NCI-H1092 (cell line): ENCODE results near the gene SNRNP35.
"Not testable (repeated sequence)": the region's sequence is repeated elsewhere in the genome, so short reads cannot be mapped to it uniquely, and the experiment has no call there.

Source experiments
- DNase-seq: peaks from one replicate; lab custom pipeline; 2025; lab: John Stamatoyannopoulos, UW

Gene SNRNP35, protein sequence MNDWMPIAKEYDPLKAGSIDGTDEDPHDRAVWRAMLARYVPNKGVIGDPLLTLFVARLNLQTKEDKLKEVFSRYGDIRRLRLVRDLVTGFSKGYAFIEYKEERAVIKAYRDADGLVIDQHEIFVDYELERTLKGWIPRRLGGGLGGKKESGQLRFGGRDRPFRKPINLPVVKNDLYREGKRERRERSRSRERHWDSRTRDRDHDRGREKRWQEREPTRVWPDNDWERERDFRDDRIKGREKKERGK

DNA sequence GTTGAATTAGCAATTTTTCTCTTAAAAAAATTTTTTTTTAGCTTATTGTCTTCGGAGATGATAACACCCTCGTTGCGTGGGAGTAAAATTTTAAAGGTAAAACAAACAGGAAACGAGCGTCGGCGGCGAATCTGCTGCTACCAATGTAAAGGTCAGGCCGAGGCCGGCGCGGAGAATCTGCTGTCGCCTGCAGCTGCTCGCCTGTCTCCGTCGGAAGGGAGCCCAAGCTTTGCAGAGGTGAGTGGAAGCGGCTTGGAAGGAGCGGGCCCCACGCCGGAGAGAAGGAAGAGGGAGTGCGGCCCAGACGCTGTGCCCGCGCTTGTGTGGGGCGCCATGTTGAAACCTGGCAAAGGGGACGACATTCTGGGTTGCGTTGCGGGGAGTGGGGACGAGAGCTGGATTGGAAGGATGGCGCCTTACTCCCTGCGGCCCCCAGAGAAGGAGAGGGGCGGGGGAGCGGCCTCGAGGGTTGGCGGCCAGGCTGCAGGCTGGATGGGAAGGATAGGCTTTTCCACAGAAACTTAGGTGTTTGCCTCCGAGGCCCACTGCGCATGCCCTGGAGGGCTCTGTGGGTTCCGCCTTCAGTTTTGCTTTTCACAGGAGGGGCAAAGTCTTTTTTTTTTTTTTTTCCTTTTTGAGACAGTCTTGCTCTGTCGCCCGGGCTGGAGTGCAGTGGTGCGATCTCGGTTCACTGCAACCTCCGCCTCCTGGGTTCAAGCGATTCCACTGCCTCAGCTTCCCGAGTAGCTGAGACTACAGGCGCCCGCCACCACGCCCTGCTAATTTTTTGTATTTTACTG, at the start of gene SNRNP35:
TSS of gene SNRNP35 (plus strand) at position 160 of the 800 bp plus-strand sequence. CDS start 7,402 bp downstream, outside the sequence.
- peak; percentile 52 for DNase-seq

- DNase-seq: not testable (repeated sequence)
Observed at GRCh38 chr12:123408619-123409018, 49.3 kb upstream of the SNRNP35 start.

DNA sequence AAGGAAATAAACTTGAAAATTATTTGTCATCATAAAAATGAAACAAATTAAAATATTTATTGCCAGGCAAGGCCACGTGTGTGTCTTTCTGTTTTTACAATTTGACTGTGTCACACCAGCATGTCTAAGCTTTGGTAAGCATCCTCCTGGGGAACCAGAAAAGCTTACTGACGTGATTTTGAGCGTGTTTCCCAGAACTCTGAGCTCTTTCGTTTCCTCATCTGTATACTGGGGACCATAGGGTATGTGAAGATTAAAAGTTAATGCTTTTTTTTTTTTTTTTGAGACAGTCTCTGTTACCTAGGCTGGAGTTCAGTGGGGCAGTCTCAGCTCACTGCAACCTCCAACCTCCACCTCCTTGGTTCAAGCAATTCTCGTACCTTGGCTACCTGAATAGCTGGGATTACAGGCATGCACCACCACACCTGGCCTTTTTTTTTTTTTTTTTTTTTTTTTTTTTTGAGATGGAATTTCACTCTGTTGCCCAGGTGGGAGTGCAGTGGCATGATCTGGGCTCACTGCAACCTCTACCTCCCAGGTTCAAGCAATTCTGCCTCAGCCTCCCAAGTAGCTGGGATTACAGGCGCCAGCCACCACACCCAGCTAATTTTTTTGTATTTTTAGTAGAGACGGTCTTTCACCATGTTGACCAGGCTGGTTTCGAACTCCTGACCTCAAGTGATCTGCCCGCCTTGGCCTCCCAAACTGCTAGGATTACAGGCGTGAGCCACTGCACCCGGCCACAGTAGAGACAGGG, 48.5 kb upstream of the SNRNP35 start:
- DNase-seq: not testable (repeated sequence)

- DNase-seq: no peak
Observed at GRCh38 chr12:123410041-123410412, 47.9 kb upstream of the SNRNP35 start.

DNA sequence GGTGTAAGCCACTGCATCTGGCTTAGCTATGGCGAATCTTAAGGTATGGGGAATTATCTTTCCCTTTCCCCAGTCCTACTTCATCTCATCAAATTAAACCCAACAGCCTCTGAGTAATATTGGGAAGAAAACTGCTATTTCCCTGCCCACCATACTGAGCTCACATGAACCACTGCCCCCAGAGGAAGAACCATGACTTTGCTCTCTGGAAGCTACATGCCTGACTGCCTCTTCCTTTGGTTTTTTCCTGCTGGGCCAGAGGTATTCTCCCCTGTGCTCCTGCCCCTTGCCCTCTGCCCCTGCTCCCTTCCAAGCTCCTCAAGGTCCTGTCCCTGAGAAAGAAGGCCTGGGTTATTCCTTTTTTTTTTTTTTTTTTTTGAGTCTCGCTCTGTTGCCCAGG, 36.6 kb upstream of the SNRNP35 start:
- DNase-seq: no peak

GRCh38 chr12:123427036-123427769, 30.7 kb upstream of the SNRNP35 start:
- DNase-seq: no peak

- no peak for DNase-seq
Observed at GRCh38 chr12:123428591-123428990, 29.3 kb upstream of the SNRNP35 start.

DNA sequence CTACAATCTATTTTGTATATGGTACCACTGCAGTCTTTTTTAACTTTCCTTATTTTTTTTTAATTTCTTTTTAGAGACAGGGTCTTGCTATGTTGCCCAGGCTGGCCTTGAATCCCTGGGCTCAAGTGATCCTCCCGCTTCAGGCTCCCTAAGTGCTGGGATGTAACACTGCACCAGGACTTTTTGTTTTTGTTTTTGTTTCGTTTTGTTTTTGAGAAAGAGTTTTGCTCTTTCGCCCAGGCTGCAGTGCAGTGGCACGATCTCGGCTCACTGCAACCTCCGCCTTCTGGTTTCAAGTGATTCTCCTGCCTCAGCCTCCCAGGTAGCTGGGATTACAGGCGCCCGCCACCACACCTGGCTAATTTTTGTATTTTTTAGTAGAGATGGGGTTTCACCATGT, 28.8 kb upstream of the SNRNP35 start:
- not testable (repeated sequence) for DNase-seq

GRCh38 chr12:123431951-123432817, 25.8 kb upstream of the SNRNP35 start:
- DNase-seq: not testable (repeated sequence)

GRCh38 chr12:123433615-123434014, 24.3 kb upstream of the SNRNP35 start:
- no peak for DNase-seq

DNA sequence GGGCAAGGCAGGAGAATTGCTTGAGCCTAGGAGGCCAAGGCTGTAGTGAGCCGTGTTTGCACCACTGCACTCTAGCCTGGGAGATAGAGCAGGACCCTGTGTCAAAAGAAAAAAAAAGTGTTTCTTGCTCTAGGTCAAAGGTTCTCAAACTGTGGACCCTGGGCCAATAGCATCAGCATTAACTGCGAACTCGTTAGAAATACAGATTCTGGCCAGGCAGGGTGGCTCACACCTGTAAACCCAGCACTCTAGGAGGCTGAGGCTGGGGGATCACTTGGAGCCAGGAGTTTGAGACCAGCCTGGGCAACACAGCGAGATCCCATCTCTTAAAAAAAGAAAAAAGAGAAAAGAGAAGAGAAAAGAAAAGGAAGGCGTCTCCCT, 22.3 kb upstream of the SNRNP35 start:
- DNase-seq: no peak

DNA sequence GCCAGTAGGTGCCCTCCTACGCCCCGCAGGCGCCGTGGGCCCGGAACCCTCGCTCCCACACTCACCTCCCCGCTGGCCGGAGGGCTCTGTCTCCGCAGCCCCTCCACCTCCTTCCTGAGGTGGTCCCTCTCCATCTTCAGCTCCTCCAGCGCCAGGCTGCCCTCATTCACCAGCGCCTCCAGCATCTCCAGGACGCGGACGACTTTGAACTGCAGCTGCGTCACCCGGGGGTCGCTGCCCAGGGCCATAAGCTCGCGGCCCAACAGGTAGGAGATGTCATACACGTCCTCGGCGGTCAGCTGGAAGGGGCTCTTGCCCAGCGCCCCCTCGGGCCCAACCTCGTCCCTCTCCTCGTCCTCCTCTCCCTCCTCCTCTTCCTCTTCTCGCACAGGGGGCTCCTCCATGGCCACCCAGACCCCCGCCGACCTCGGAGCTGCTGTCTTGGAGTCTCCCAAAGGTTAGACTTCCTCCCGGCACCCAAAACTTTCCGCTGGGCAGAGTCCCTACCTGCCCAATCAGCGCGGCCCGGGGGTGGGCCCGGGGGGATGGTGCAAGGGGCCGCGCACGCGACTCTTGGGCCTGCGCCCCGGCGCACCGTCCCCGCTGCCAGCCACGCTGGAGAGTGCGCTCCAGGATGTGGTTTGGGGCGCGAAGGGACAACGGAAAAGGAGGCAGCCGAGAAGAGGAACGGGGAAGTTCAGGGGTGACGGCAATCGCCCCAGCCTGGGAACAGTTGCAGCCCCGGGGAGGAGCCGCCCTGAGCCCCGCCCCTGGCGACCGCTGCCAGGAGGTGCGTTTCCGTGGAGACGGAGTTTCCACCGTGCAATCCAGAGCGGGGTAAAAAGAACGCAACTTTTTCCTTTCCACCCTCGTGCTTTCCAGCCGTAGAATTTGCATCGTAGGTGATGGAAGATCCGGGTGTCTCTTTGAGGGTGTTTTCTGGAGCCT, 21.6 kb upstream of the SNRNP35 start, which contains the start of gene RILPL2:
TSS of gene RILPL2 (minus strand) at position 668 of the 948 bp plus-strand sequence. CDS start at position 404, 264 bp downstream.
- no peak for DNase-seq

- no peak for DNase-seq
Observed at GRCh38 chr12:123441523-123442164, 16.3 kb upstream of the SNRNP35 start.

- DNase-seq: no peak
Observed at GRCh38 chr12:123442774-123443173, 15.2 kb upstream of the SNRNP35 start.

- no peak for DNase-seq
Observed at GRCh38 chr12:123444092-123445026, 13.6 kb upstream of the SNRNP35 start.

DNA sequence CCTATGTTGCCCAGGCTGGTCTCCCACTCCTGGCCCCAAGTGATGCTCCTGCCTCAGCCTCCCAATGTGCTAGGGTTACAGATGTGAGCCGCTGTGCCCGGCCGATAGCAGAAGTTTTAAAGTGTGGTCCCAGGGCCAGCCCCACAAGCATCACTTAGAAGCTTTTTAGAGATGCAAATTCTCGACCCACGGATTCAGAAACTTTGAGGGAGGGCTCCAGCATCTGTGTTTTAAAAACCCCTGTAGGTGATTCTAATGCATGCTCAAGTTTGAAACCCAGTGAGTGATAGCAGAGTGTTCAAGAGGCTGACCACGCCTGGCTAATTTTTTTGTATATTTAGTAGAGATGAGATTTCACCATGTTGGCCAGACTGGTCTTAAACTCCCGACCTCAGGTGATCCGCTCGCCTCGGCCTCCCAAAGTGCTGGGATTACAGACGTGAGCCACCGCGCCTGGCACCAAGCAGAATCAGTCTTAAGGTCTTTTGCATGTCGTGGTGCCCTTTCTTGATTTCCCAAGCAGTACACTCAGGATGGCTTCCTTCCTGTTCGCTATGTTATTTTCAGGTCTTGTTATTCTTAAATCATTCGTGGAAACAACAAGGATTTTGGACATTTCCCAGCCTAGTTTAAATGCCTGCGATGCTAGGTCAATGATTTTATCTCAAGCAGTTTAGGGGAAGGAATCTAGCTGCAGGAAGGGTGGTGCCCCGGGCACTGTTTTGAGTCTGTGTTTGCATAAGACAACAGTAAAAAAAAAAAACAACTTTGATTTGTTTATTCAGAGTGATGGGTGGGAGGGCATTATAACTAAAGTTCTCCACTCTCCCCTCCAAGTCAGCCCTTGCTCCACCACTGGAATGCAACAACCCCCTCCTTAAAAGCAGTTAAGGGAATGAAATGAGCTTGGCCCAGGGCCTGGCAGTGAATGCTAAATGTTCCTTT, 12.3 kb upstream of the SNRNP35 start:
- no peak for DNase-seq

DNA sequence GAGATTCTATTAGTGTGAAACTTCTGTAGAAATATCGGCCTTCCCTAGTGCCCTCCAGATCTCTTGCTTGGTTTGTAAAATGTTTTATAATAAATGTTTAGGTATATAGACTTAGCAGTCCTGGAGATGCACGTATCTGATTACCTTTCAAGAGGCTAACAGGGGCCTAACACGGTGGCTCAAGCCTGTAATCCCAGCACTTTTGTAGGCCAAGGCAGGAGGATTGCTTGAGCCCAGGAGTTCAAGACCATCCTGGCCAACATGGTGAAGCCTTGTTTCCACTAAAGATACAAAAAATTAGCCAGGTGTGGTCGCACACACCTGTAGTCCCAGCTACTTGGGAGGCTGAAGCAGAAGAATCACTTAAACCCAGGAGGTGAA, 11.6 kb upstream of the SNRNP35 start:
- DNase-seq: no peak
